GM15510 (cell line): ENCODE measurements around the gene LSAMP.

Experiments
- POLR2A ChIP-seq: IDR thresholded peaks from 3 replicates; pipeline ENCODE4 v1.6.1; 2011; ENCODE audit warnings: borderline replicate concordance; ENCODE audit not compliant: insufficient read length; ENCODE audit errors: extremely low read depth

Gene LSAMP

GRCh38 chr3:115851571-115851970, 593.7 kb downstream of the LSAMP start:
- no peak for TF ChIP-seq POLR2A

DNA sequence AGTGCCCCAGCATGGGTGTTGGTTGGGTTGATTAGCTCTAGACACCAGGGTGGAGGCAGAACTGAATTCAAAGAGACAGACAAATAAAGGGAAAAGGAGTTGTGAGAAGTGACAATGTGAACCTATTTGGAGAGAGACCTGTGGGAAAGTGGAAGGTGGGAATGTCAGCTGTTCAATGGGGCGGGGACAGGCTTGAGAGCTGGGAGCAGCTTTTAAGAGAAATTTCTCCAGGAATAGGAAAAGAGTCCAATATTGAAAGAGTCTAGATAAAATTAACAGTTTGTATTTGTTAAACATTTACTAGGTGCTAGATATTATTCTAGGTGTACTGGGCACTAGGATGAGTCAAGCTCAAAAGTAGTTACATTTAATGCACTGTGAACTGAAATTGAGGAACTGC, 596.6 kb downstream of the LSAMP start:
- no peak for TF ChIP-seq POLR2A

- TF ChIP-seq POLR2A, result no peak
These were observed 599.3 kb downstream of the LSAMP start for GRCh38 chr3:115845986-115846385.

- TF ChIP-seq POLR2A, result no peak
These were observed 602.1 kb downstream of the LSAMP start for GRCh38 chr3:115843206-115843605.

DNA sequence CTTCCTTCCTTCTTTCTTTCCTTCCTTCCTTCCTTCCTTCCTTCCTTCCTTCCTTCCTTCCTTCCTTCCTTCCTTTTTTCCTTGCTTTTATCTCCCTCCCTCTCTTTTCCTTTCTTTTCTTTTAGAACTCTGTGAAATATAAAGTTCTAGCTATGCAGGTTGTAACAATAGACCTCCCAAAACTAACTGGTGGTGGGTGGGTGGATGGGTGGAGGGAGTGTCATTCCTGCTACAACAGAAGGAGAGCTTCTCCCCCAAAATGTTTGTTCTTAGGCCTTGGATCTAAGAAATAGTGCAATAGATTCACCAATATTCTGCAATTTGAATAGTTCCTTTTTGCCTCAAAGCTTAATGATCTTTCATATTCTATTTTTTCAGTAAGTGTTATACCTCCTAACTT, 606.0 kb downstream of the LSAMP start:
- no peak for TF ChIP-seq POLR2A

GRCh38 chr3:115838786-115839185, 606.5 kb downstream of the LSAMP start:
- no peak for TF ChIP-seq POLR2A

GRCh38 chr3:115836944-115837343, 608.3 kb downstream of the LSAMP start:
- no peak for TF ChIP-seq POLR2A

DNA sequence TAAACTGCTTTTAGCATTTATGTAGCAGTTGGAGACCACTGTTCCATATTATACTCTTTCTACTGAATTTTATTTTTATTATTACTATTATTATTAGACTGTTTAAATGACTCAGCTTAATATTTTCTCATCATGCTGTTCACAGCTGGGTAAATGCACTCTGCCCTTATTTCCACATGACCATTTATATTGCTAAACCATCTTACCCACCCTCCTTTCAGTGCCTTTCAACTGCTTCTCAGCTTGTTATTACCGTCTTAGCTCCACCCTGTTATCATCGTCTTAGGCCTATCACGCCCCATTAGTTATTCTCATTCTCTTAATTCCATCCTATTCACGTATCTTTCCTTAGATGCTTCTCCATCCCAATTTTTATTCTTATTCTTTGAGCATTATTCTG, 609.3 kb downstream of the LSAMP start:
- no peak for TF ChIP-seq POLR2A

DNA sequence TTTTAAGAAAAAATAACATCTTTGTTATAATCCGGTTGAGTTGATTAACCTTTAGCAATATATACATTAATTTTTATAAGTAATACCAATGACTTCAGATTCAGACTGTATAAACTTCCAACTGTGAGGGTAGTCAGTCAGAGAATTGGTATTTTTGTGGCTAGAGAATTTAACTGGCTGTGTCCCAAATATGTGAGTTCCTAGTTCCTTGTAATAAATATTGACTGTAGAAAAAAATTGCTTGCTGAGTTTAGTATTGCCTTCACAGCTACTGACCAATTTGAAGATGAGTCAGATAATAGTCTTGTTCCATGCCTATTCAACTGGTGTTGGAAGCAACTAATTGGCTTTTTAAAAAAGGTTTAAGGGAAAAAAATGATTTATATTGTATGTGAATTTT, 611.2 kb downstream of the LSAMP start:
- TF ChIP-seq POLR2A, result no peak

DNA sequence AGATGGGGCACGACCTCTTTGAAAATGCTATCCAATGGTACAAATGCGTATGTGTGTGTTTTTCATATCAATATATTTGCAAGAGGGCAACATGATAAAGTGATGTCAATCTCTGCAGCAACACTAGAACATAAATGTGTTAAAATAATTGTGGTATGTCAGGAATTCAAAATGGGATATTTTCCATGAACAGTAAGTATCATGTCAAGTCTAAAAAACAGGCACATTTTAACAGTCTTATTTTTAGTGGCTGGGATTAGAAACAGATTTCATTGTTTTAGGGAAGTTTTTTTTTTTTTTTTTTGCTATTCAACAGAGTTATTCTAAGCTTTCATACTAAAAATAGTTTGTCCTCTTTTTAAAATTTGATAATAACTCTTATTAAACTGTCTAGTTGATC, 612.2 kb downstream of the LSAMP start:
- TF ChIP-seq POLR2A, result no peak

GRCh38 chr3:115832265-115832664, 613.0 kb downstream of the LSAMP start:
- no peak for TF ChIP-seq POLR2A

GRCh38 chr3:115831864-115832263, 613.4 kb downstream of the LSAMP start:
- TF ChIP-seq POLR2A, result no peak

DNA sequence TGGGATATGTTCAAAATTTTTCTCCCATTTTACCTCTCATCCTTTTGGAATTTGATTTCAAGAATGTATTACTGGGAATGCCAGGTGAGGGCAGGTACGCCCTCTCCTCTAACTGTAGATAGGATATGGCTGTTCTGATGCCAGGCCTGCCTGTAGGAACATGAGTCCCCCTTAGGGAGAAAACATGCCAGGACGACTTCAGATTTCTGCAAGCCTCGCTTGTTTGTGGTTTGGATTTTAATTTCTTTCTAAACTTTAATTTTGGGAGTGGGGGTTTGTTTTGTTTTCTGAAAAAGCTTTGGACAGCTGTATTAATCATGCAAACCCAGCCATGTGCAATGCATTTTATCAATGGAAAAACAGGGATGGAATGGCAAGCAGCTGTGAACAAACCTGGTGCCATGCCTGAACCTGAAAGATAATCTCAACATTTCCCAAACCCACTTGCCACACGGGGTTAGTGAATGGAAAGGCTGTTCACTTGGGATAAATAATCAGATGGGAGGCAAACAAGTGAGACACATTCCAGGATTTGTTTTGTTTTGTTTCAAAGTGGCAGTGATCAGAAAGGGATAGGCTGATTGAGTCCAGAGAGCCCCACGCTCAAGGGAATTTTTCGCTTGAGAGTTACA, 614.4 kb downstream of the LSAMP start:
- TF ChIP-seq POLR2A, result no peak

DNA sequence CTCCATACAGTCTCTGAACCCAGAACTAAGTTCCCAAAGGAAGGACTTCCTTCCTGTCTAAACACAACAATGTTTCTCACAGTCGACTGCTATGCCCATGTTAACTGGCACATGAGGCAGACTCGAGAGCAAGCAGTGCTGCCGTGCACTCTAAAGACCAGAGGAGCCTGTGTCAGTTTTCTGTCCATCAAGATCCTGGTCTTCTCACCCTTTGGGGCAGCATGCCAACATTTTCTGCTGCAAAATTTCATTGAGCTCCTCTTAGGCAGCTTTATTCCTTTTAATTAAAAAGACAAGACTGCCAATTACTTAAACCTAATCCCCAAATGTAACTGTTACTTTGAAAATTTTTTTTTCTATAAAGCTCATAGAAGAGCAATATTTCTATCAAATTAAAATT, 616.9 kb downstream of the LSAMP start:
- TF ChIP-seq POLR2A, result no peak

GRCh38 chr3:115827495-115827894, 617.8 kb downstream of the LSAMP start:
- TF ChIP-seq POLR2A, result no peak

GRCh38 chr3:115825046-115825445, 620.2 kb downstream of the LSAMP start:
- no peak for TF ChIP-seq POLR2A

DNA sequence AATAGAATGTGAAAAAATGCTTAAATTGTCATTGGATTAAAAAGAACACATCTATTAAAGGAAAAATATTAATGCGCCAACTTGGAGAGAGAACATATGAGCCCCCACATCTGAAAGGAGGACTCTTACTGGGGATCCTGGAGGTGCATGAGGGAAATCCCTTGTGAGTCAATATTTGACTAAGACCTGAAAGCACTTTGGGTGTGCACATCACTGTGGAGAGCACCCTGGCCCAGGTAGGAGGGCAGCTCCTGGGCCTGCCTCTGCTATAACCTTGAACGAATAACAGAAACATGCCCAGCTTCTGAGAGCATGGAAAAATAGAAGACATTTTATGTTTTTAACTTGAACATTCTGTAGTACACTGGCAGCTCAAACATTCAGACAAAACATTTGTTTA, 622.2 kb downstream of the LSAMP start:
- no peak for TF ChIP-seq POLR2A

GRCh38 chr3:115822579-115822978, 622.7 kb downstream of the LSAMP start:
- no peak for TF ChIP-seq POLR2A

GRCh38 chr3:115819785-115820384, 625.4 kb downstream of the LSAMP start:
- no peak for TF ChIP-seq POLR2A
